GM23248 (cell line): ENCODE data around the gene NAPSA.

Experiments used
- EZH2 ChIP-seq: fragments of 200-600 bp; sonication (generic); IDR thresholded peaks from 2 replicates; pipeline ENCODE4 v1.6.1; 2018; ENCODE audit warnings: antibody characterized with exemption, mild to moderate bottlenecking; ENCODE audit not compliant: insufficient read depth, poor library complexity, severe bottlenecking
- EZH2phosphoT487 ChIP-seq: fragments of 200-600 bp; sonication (generic); IDR thresholded peaks from 2 replicates; pipeline ENCODE4 v1.6.1; 2018; ENCODE audit warnings: antibody characterized with exemption, moderate library complexity, mild to moderate bottlenecking, low read depth; ENCODE audit not compliant: insufficient read depth

DNA sequence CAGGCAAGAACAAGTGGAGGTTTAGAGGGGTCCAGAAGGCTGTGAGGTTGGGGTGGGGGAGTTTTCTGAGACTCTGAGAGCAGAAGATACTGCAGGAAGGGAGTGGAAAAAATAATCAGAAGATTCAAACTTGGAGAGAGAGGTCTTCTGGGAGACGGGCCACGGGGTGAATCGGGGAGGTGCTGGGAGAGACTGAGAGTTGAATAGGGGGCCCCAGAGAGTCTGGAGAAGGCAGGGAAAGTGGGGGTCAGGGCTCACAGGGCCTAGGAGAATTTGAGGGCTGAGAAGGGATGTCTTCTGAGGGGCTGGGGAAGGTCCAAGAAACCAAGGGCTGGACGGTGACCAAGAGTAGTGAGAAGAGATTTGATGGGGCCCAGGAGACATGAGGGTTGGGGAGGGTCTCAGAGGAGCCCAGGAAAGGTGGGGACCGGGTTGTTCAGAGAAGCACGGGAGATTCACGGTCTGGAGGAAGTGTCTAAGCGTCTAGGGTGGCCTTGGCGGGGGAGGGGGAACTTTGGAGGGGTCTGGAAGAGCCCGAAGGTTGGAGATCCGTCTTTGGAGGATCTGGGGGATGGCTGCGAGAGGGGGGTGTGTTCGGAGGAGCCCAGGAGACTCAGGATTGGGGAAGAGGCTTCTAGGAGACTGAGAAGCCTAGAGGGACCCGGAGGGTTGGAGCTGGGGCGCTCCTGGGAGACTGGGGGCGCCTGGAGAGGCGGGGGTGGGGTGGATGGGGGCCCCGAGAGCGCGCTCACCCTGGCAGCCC, 37.8 kb downstream of the NAPSA start:
- TF ChIP-seq EZH2phosphoT487 (no peak), EZH2 (no peak)
